Thoracic aorta (tissue), 2 donors: ENCODE measurements around the gene TTC23. TPM values are rescaled to one million over a fixed set of nuclear protein-coding genes. Genes with fewer than 3 reads are reported as not detected.

Experiments
- ATAC-seq: fragments of 150-250 bp; one replicate; pipeline ENCODE4 v1.8.0; 2017; ENCODE audit warnings: low read depth; ENCODE audit not compliant: insufficient number of reproducible peaks, low FRiP score
- DNase-seq: peaks from one replicate; pipeline ENCODE4 v3.0.0-alpha.2; 2020; ENCODE audit warnings: low spot score
- H3K27ac ChIP-seq, 2 donors: fragments of 200-600 bp; sonication (generic); 1 replicate in 1 of 2; 2 replicates in 1 of 2; pipeline ENCODE4 v1.5.1; 2016; ENCODE audit warnings: mild to moderate bottlenecking in 2 of 2, moderate library complexity in 2 of 2
- H3K27me3 ChIP-seq: fragments of 200-600 bp; sonication (generic); replicated peaks from 2 replicates; pipeline ENCODE4 v1.6.0; 2016; ENCODE audit warnings: mild to moderate bottlenecking; ENCODE audit not compliant: insufficient read depth
- H3K36me3 ChIP-seq: fragments of 200-600 bp; sonication (generic); one replicate; pipeline ENCODE4 v1.5.1; 2016
- H3K4me1 ChIP-seq, 2 donors: fragments of 200-600 bp; sonication (generic); 1 replicate in 1 of 2; 2 replicates in 1 of 2; pipeline versions ENCODE4 v1.5.1 to v1.6.0; 2016; ENCODE audit warnings: low read depth in 2 of 2, mild to moderate bottlenecking in 1 of 2; ENCODE audit not compliant: control insufficient read depth in 1 of 2
- H3K4me3 ChIP-seq: fragments of 200-600 bp; sonication (generic); 2 replicates; pipeline ENCODE4 v1.5.1; 2016; ENCODE audit warnings: mild to moderate bottlenecking
- H3K9me3 ChIP-seq: fragments of 200-600 bp; sonication (generic); 2 replicates; pipeline ENCODE4 v1.5.1; 2016
- CTCF ChIP-seq: fragments of 200-600 bp; sonication (generic); IDR thresholded peaks from one replicate; pipeline ENCODE4 v1.5.1; 2019; ENCODE audit warnings: antibody characterized with exemption
- total RNA-seq, 2 donors: library from RNA; depleted of rRNA; stranded (reverse); fragments of >200 nt; gene quantifications; one replicate each; pipeline versions ENCODE4 v1.1.0 to v1.2.3, GENCODE V29; 2016

TTC23 gene
- total RNA-seq, 2 donors from 2014 or later: 14.2 to 32.8 TPM

- DNase-seq (no peak), ATAC-seq (no peak)
- no peaks in the 10 kb centered on the region for H3K27me3 ChIP-seq
- no peak for TF ChIP-seq CTCF
- H3K36me3 ChIP-seq: peaks cover 29% of the 10 kb centered on the region
- no peak overlapping the region for H3K4me3 ChIP-seq
- peaks cover under 1 to 33% of the 10 kb centered on the region in 2 donors for H3K4me1 ChIP-seq
- no peaks in the 10 kb centered on the region for H3K9me3 ChIP-seq
- no peak overlapping the region for H3K27ac ChIP-seq
Measured at GRCh38 chr15:99131441-99132023, 117.8 kb downstream of the TTC23 start.

- DNase-seq (no peak), ATAC-seq (no peak)
- H3K9me3 ChIP-seq: no peaks in the 10 kb centered on the region
- TF ChIP-seq CTCF: no peak
- H3K36me3 ChIP-seq: peaks cover 29% of the 10 kb centered on the region
- H3K27ac ChIP-seq: no peak overlapping the region
- no peak overlapping the region for H3K4me3 ChIP-seq
- H3K27me3 ChIP-seq: no peaks in the 10 kb centered on the region
- peaks cover 7 to 39% of the 10 kb centered on the region in 2 donors for H3K4me1 ChIP-seq
Measured at GRCh38 chr15:99130765-99131440, 118.5 kb downstream of the TTC23 start.

DNA sequence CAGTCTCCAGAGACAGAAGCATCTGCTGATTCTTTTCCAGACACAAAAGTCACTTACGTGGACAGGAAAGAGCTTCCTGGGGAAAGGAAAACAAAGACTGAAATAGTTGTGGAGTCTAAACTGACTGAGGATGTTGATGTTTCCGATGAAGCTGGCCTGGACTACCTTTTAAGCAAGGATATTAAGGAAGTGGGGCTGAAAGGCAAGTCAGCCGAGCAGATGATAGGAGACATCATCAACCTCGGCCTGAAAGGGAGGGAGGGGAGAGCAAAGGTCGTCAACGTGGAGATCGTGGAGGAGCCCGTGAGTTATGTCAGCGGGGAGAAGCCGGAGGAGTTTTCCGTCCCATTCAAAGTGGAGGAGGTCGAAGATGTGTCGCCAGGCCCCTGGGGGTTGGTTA, 119.1 kb downstream of the TTC23 start:
- DNase-seq: no peak
- H3K27me3 ChIP-seq: no peaks in the 10 kb centered on the region
- no peak overlapping the region for H3K27ac ChIP-seq
- no peak for TF ChIP-seq CTCF
- peaks cover 10 to 39% of the 10 kb centered on the region in 2 donors for H3K4me1 ChIP-seq
- H3K9me3 ChIP-seq: no peaks in the 10 kb centered on the region
- H3K4me3 ChIP-seq: no peak overlapping the region
- no peak for ATAC-seq
- H3K36me3 ChIP-seq: peaks cover 29% of the 10 kb centered on the region

GRCh38 chr15:99129644-99130043, 119.7 kb downstream of the TTC23 start:
- Histone ChIP-seq H3K9me3 (no peaks in the 10 kb centered on the region), H3K27ac (no peak overlapping the region), H3K4me1 (peaks cover 16 to 39% of the 10 kb centered on the region in 2 donors), H3K27me3 (no peaks in the 10 kb centered on the region), H3K4me3 (no peak overlapping the region), H3K36me3 (peaks cover 29% of the 10 kb centered on the region)
- TF ChIP-seq CTCF: no peak
- ATAC-seq (no peak), DNase-seq (no peak)

GRCh38 chr15:99128411-99128810, 121.0 kb downstream of the TTC23 start:
- ATAC-seq (no peak), DNase-seq (no peak)
- H3K4me1 ChIP-seq: peaks cover 24 to 41% of the 10 kb centered on the region in 2 donors
- H3K4me3 ChIP-seq: no peak overlapping the region
- no peaks in the 10 kb centered on the region for H3K9me3 ChIP-seq
- H3K36me3 ChIP-seq: peaks cover 29% of the 10 kb centered on the region
- TF ChIP-seq CTCF: no peak
- H3K27me3 ChIP-seq: no peaks in the 10 kb centered on the region
- no peak overlapping the region for H3K27ac ChIP-seq
